GM12872 (cell line): ENCODE measurements around the gene ENTPD8.

Experiments
- TF ChIP-seq, protein P1 (sequence below): IDR thresholded peaks from 3 replicates; pipeline ENCODE4 v1.5.1; 2011; ENCODE audit warnings: low read depth, mild to moderate bottlenecking, low read length, moderate library complexity; ENCODE audit not compliant: insufficient read depth

Gene ENTPD8, protein sequence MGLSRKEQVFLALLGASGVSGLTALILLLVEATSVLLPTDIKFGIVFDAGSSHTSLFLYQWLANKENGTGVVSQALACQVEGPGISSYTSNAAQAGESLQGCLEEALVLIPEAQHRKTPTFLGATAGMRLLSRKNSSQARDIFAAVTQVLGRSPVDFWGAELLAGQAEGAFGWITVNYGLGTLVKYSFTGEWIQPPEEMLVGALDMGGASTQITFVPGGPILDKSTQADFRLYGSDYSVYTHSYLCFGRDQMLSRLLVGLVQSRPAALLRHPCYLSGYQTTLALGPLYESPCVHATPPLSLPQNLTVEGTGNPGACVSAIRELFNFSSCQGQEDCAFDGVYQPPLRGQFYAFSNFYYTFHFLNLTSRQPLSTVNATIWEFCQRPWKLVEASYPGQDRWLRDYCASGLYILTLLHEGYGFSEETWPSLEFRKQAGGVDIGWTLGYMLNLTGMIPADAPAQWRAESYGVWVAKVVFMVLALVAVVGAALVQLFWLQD

GRCh38 chr9:137441289-137441934 lies at the start of gene ENTPD8:
Gene ENTPD8, minus strand, starts transcription at chr9:137441357. Its CDS starts 3,072 bp downstream, at chr9:137438285.
- TF ChIP-seq, protein P1, sequence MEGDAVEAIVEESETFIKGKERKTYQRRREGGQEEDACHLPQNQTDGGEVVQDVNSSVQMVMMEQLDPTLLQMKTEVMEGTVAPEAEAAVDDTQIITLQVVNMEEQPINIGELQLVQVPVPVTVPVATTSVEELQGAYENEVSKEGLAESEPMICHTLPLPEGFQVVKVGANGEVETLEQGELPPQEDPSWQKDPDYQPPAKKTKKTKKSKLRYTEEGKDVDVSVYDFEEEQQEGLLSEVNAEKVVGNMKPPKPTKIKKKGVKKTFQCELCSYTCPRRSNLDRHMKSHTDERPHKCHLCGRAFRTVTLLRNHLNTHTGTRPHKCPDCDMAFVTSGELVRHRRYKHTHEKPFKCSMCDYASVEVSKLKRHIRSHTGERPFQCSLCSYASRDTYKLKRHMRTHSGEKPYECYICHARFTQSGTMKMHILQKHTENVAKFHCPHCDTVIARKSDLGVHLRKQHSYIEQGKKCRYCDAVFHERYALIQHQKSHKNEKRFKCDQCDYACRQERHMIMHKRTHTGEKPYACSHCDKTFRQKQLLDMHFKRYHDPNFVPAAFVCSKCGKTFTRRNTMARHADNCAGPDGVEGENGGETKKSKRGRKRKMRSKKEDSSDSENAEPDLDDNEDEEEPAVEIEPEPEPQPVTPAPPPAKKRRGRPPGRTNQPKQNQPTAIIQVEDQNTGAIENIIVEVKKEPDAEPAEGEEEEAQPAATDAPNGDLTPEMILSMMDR, result no peak

- TF ChIP-seq, protein P1, result no peak
Measured at GRCh38 chr9:137490532-137491186, 49.5 kb upstream of the ENTPD8 start.

DNA sequence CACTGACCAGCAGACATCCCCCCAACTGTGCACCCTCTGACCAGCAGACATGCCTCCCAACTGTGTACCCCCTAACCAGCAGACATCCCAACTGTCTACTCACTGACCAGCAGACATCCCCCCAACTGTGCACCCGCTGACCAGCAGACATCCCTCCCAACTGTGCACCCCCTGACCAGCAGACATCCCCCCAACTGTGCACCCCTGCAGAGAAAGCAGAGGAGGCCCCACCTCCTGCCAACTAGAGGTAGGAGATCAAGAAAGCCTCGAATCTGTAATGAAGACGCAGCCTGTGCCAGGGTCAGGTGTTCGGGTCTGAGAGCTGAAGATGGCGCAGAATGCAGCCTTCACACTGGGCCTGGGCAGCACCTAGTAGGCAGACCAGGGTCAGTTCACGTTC lies 47.7 kb upstream of the ENTPD8 start:
- TF ChIP-seq, protein P1, result no peak

DNA sequence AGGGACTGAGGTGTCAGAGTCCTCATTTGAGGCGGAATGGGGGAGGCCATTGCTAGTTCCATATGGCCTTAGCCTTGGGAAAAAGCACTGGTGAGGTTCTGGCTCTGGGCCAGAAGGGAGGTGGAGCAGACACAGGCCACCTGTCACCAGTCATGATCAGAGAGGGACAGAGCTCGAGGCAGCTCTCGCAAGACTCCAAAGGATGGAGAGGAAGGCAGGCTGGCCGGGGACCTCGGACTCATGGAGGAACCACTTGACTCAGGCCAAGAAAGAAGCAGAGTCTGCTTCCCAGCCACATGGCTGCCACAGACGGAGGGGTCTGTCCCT lies 47.1 kb upstream of the ENTPD8 start:
- TF ChIP-seq, protein P1, result no peak

GRCh38 chr9:137487454-137488326 lies 46.5 kb upstream of the ENTPD8 start:
- TF ChIP-seq, protein P1, result no peak

- TF ChIP-seq, protein P1, result no peak
Measured at GRCh38 chr9:137486545-137487453, 45.6 kb upstream of the ENTPD8 start.
